ENCODE measurements around the gene SMIM36. TPM values are rescaled to one million over a fixed set of nuclear protein-coding genes. Genes with fewer than 3 reads are reported as not detected.

The SMIM36 gene
- total and polyA plus RNA-seq, 2 donors from 2014 or later, result not detected

DNA sequence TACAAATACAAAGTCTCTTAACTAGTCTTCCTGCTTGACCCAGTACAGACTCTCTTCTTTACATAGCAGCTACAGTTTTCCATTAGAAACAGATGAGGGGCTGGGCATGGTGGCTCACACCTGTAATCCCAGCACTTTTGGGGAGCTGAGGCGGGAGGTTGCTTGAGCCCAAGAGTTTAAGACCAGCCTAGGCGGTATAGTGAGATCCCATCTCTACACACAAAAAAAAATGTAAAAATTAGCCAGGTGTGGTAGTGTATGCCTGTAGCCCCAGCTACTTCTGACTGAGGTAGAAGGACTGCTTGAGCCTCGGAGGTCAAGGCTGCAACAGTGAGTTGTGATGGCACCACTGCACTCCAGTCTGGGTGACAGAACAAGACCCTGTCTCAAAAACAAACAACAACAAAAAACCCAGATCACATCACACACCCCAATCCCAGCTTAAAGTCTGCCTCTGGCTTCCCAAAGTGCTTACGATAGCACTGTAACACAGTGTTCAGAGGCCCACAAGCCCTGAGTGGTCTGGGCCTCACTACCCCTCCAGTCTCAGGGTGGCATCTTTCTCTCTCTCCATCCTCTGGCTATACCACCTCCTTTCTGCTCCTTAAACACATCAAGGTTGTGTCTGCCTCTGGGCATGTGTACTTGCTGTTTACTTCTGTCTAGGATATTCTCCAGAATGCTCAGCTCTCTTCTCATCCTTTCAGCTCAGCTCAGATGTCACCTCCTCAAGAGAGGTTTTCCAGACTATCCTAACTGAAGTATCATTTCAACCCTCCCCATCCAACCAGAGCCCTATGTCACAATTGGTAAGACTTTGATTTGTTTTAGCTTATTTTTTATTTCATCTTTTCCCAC is 93.6 kb downstream of the SMIM36 start:
- Histone ChIP-seq H3K4me3 (ENCODE audit: low read length in 3 of 3) (no peak overlapping the region), H3K4me1 (ENCODE audit: control insufficient read depth in 2 of 3, insufficient read depth in 2 of 3, low read depth in 1 of 3, low read length in 3 of 3) (peaks cover 0 to 2% (median 0%) of the 10 kb centered on the region in 3 donors), H3K27me3 (ENCODE audit: control insufficient read depth, insufficient read depth, low read length) (no peaks in the 10 kb centered on the region), H3K27ac (ENCODE audit: low read depth in 2 of 2, low read length in 2 of 2) (no peak overlapping the region), H3K36me3 (ENCODE audit: control insufficient read depth in 2 of 3, insufficient read depth in 3 of 3, low read length in 3 of 3) (no peaks in the 10 kb centered on the region), H3K9me3 (ENCODE audit: control insufficient read depth in 2 of 3, insufficient read depth in 1 of 3, low read length in 3 of 3) (no peaks in the 10 kb centered on the region), H3K9ac (ENCODE audit: low read length in 3 of 3) (no peak overlapping the region)
- TF ChIP-seq, protein P1, sequence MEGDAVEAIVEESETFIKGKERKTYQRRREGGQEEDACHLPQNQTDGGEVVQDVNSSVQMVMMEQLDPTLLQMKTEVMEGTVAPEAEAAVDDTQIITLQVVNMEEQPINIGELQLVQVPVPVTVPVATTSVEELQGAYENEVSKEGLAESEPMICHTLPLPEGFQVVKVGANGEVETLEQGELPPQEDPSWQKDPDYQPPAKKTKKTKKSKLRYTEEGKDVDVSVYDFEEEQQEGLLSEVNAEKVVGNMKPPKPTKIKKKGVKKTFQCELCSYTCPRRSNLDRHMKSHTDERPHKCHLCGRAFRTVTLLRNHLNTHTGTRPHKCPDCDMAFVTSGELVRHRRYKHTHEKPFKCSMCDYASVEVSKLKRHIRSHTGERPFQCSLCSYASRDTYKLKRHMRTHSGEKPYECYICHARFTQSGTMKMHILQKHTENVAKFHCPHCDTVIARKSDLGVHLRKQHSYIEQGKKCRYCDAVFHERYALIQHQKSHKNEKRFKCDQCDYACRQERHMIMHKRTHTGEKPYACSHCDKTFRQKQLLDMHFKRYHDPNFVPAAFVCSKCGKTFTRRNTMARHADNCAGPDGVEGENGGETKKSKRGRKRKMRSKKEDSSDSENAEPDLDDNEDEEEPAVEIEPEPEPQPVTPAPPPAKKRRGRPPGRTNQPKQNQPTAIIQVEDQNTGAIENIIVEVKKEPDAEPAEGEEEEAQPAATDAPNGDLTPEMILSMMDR (IDR thresholded peaks at IDR 0.05; ENCODE audit: borderline replicate concordance, extremely low read depth, insufficient read depth), result no peak
- intact Hi-C loops (cut with DNase I), result no loop called here
- DNase-seq, result no peak
- FAIRE-seq, result no peak

- intact Hi-C loops (cut with DNase I), result no loop called here
- no peak for FAIRE-seq
- H3K36me3 ChIP-seq (ENCODE audit: control insufficient read depth in 2 of 3, insufficient read depth in 3 of 3, low read length in 3 of 3), result no peaks in the 10 kb centered on the region
- no peak for DNase-seq
- H3K9me3 ChIP-seq (ENCODE audit: control insufficient read depth in 2 of 3, insufficient read depth in 1 of 3, low read length in 3 of 3), result no peaks in the 10 kb centered on the region
- no peaks in the 10 kb centered on the region for H3K27me3 ChIP-seq (ENCODE audit: control insufficient read depth, insufficient read depth, low read length)
- H3K4me3 ChIP-seq (ENCODE audit: low read length in 3 of 3), result no peak overlapping the region
- TF ChIP-seq, protein P1 (IDR thresholded peaks at IDR 0.05; ENCODE audit: borderline replicate concordance, extremely low read depth, insufficient read depth), result no peak
- no peaks in the 10 kb centered on the region for H3K4me1 ChIP-seq (ENCODE audit: control insufficient read depth in 2 of 3, insufficient read depth in 2 of 3, low read depth in 1 of 3, low read length in 3 of 3)
- no peak overlapping the region for H3K27ac ChIP-seq (ENCODE audit: low read depth in 2 of 2, low read length in 2 of 2)
- H3K9ac ChIP-seq (ENCODE audit: low read length in 3 of 3), result no peak overlapping the region
Measured at GRCh38 chr17:55416470-55417052, 94.7 kb downstream of the SMIM36 start.

- no peak for FAIRE-seq
Measured at GRCh38 chr17:55416000-55416399, 95.3 kb downstream of the SMIM36 start.

More at GRCh38 chr17:55416000-55416399, 95.3 kb downstream of the SMIM36 start:
- Histone ChIP-seq H3K4me1 (ENCODE audit: control insufficient read depth in 2 of 3, insufficient read depth in 2 of 3, low read depth in 1 of 3, low read length in 3 of 3) (no peaks in the 10 kb centered on the region), H3K36me3 (ENCODE audit: control insufficient read depth in 2 of 3, insufficient read depth in 3 of 3, low read length in 3 of 3) (peaks cover 0 to 2% (median 2%) of the 10 kb centered on the region in 3 donors), H3K27ac (ENCODE audit: low read depth in 2 of 2, low read length in 2 of 2) (no peak overlapping the region), H3K27me3 (ENCODE audit: control insufficient read depth, insufficient read depth, low read length) (no peaks in the 10 kb centered on the region), H3K4me3 (ENCODE audit: low read length in 3 of 3) (no peak overlapping the region), H3K9me3 (ENCODE audit: control insufficient read depth in 2 of 3, insufficient read depth in 1 of 3, low read length in 3 of 3) (no peaks in the 10 kb centered on the region), H3K9ac (ENCODE audit: low read length in 3 of 3) (no peak overlapping the region)
- TF ChIP-seq, protein P1 (IDR thresholded peaks at IDR 0.05; ENCODE audit: borderline replicate concordance, extremely low read depth, insufficient read depth), result no peak
- intact Hi-C loops (cut with DNase I), result no loop called here
- no peak for DNase-seq
